WTC11 (cell line): ENCODE results near the gene GGNBP2. TPM values are rescaled to one million over a fixed set of nuclear protein-coding genes. Genes with fewer than 3 reads are reported as not detected.

Experiments
- ATAC-seq: fragments of 200-7000 bp; cut with Tn5 transposase; 2 replicates; pipeline ENCODE4 v1.10.0; 2021; ENCODE audit warnings: mild to moderate bottlenecking, moderate library complexity
- CTCF ChIA-PET: fragments of 300-600 bp; sonication (Branson Sonifier 250); formaldehyde crosslinking; loops from one replicate; lab custom pipeline; 2021; ENCODE audit warnings: antibody characterized with exemption; lab: Charles Lee
- POLR2A ChIA-PET: fragments of 350-600 bp; sonication (Branson Sonifier 250); formaldehyde crosslinking; loops from one replicate; lab custom pipeline; 2021; ENCODE audit warnings: antibody characterized with exemption; lab: Charles Lee
- DNase-seq: peaks from one replicate; pipeline ENCODE4 v3.0.0; 2021; ENCODE audit warnings: low spot score
- H3K27ac Mint-ChIP-seq: 2 replicates; pipeline ENCODE4 v1.8.0; 2021; ENCODE audit warnings: mixed read lengths
- H3K27me3 Mint-ChIP-seq: 2 replicates; pipeline ENCODE4 v1.8.0; 2021; ENCODE audit warnings: low read depth, mild to moderate bottlenecking, moderate library complexity, mixed read lengths
- H3K36me3 Mint-ChIP-seq: 2 replicates; pipeline ENCODE4 v1.8.0; 2021; ENCODE audit warnings: mixed read lengths
- H3K4me1 Mint-ChIP-seq: 2 replicates; pipeline ENCODE4 v1.8.0; 2022; ENCODE audit warnings: mixed read lengths
- H3K4me3 Mint-ChIP-seq: 2 replicates; pipeline ENCODE4 v1.8.0; 2021; ENCODE audit warnings: mild to moderate bottlenecking, moderate library complexity, mixed read lengths
- H3K9me3 Mint-ChIP-seq: 2 replicates; pipeline ENCODE4 v1.8.0; 2021; ENCODE audit warnings: mixed read lengths
- EMX1 ChIP-seq: fragments of 250-450 bp; sonication (Bioruptor Pico); IDR thresholded peaks from 2 replicates; pipeline ENCODE4 v1.8.0; 2021; ENCODE audit warnings: mild to moderate bottlenecking
- ESRRA ChIP-seq: sonication (generic); formaldehyde crosslinking; IDR thresholded peaks from 2 replicates; pipeline ENCODE4 v1.8.1; 2022; ENCODE audit warnings: mild to moderate bottlenecking, missing genetic modification reagents, borderline replicate concordance
- FOXK1 ChIP-seq: sonication (generic); formaldehyde crosslinking; IDR thresholded peaks from 2 replicates; pipeline ENCODE4 v1.8.0; 2022; ENCODE audit warnings: mild to moderate bottlenecking, moderate library complexity, missing genetic modification reagents
- FOXP1 ChIP-seq: sonication (generic); formaldehyde crosslinking; IDR thresholded peaks from 2 replicates; pipeline ENCODE4 v1.8.0; 2022; ENCODE audit warnings: missing genetic modification reagents, mild to moderate bottlenecking, moderate library complexity, borderline replicate concordance
- IRF2 ChIP-seq: sonication (generic); formaldehyde crosslinking; IDR thresholded peaks from 2 replicates; pipeline ENCODE4 v1.8.0; 2022; ENCODE audit warnings: low read depth, missing genetic modification reagents, borderline replicate concordance
- NFATC4 ChIP-seq: fragments of 250-450 bp; sonication (Bioruptor Pico); IDR thresholded peaks from 2 replicates; pipeline ENCODE4 v1.9.0; 2021; ENCODE audit warnings: mild to moderate bottlenecking
- NFYB ChIP-seq: sonication (generic); formaldehyde crosslinking; conservative IDR thresholded peaks from 2 replicates; pipeline ENCODE4 v1.8.0; 2022; ENCODE audit warnings: low read depth, missing genetic modification reagents
- NR1H2 ChIP-seq: sonication (generic); formaldehyde crosslinking; IDR thresholded peaks from 2 replicates; pipeline ENCODE4 v1.9.0; 2021; ENCODE audit warnings: mild to moderate bottlenecking, moderate library complexity, missing genetic modification reagents
- OVOL2 ChIP-seq: fragments of 250-450 bp; sonication (Bioruptor Pico); IDR thresholded peaks from 2 replicates; pipeline ENCODE4 v1.9.0; 2021; ENCODE audit warnings: mild to moderate bottlenecking, borderline replicate concordance
- RORB ChIP-seq: fragments of 250-450 bp; sonication (Bioruptor Pico); IDR thresholded peaks from 2 replicates; pipeline ENCODE4 v1.9.0; 2021; ENCODE audit warnings: mild to moderate bottlenecking
- SMAD3 ChIP-seq: sonication (generic); formaldehyde crosslinking; IDR thresholded peaks from 2 replicates; pipeline ENCODE4 v1.8.0; 2022; ENCODE audit warnings: missing genetic modification reagents, mild to moderate bottlenecking, borderline replicate concordance
- SMAD4 ChIP-seq: sonication (generic); formaldehyde crosslinking; IDR thresholded peaks from 2 replicates; pipeline ENCODE4 v1.8.0; 2022; ENCODE audit warnings: mild to moderate bottlenecking, missing genetic modification reagents
- TCF7 ChIP-seq: sonication (generic); formaldehyde crosslinking; IDR thresholded peaks from 2 replicates; pipeline ENCODE4 v1.8.0; 2022; ENCODE audit warnings: mild to moderate bottlenecking, low read depth, missing genetic modification reagents, moderate library complexity
- ZBTB21 ChIP-seq: sonication (generic); formaldehyde crosslinking; IDR thresholded peaks from 2 replicates; pipeline ENCODE4 v1.8.1; 2023; ENCODE audit warnings: mild to moderate bottlenecking, missing genetic modification reagents, borderline replicate concordance
- ZNF219 ChIP-seq: sonication (generic); formaldehyde crosslinking; IDR thresholded peaks from 2 replicates; pipeline ENCODE4 v1.8.0; 2023; ENCODE audit warnings: missing genetic modification reagents, mild to moderate bottlenecking, borderline replicate concordance
- ZNF263 ChIP-seq: sonication (generic); formaldehyde crosslinking; IDR thresholded peaks from 2 replicates; pipeline ENCODE4 v1.8.1; 2022; ENCODE audit warnings: low read depth, mild to moderate bottlenecking, moderate library complexity, missing genetic modification reagents
- ZNF317 ChIP-seq: sonication (generic); formaldehyde crosslinking; IDR thresholded peaks from 2 replicates; pipeline ENCODE4 v1.8.1; 2023; ENCODE audit warnings: low read depth, mild to moderate bottlenecking, moderate library complexity, missing genetic modification reagents, borderline replicate concordance
- ZNF416 ChIP-seq: fragments of 250-450 bp; sonication (Bioruptor Pico); IDR thresholded peaks from 2 replicates; pipeline ENCODE4 v1.9.0; 2021; ENCODE audit warnings: mild to moderate bottlenecking, inconsistent platforms
- total RNA-seq: library from RNA; stranded (reverse); gene quantifications from 3 replicates; pipeline ENCODE4 v1.2.3, GENCODE V29; 2021
- TF ChIP-seq, protein P1 (sequence below): sonication (generic); formaldehyde crosslinking; IDR thresholded peaks from 2 replicates; pipeline ENCODE4 v1.8.1; 2022; ENCODE audit warnings: mild to moderate bottlenecking, moderate library complexity, missing genetic modification reagents
- TF ChIP-seq, protein P2 (sequence below): sonication (generic); formaldehyde crosslinking; IDR thresholded peaks from 2 replicates; pipeline ENCODE4 v1.8.1; 2023; ENCODE audit warnings: mild to moderate bottlenecking, missing genetic modification reagents
- TF ChIP-seq, protein P3 (sequence below): fragments of 250-450 bp; sonication (Bioruptor Pico); IDR thresholded peaks from 2 replicates; pipeline ENCODE4 v2.1.2; 2022; ENCODE audit warnings: mild to moderate bottlenecking, moderate library complexity
- TF ChIP-seq, protein P4 (sequence below): sonication (generic); formaldehyde crosslinking; IDR thresholded peaks from 2 replicates; pipeline ENCODE4 v1.8.0; 2022; ENCODE audit warnings: mild to moderate bottlenecking, missing genetic modification reagents
- TF ChIP-seq, protein P5 (sequence below): sonication (generic); formaldehyde crosslinking; IDR thresholded peaks from 2 replicates; pipeline ENCODE4 v1.8.0; 2022; ENCODE audit warnings: missing genetic modification reagents
- TF ChIP-seq, protein P6 (sequence below): fragments of 250-450 bp; sonication (Bioruptor Pico); IDR thresholded peaks from 2 replicates; pipeline ENCODE4 v1.8.0; 2021; ENCODE audit warnings: mild to moderate bottlenecking
- TF ChIP-seq, protein P7 (sequence below): sonication (generic); formaldehyde crosslinking; IDR thresholded peaks from 2 replicates; pipeline ENCODE4 v1.8.0; 2023; ENCODE audit warnings: missing genetic modification reagents

The GGNBP2 gene
- total RNA-seq, 1 experiment from 2014 or later = 49.6 TPM

DNA sequence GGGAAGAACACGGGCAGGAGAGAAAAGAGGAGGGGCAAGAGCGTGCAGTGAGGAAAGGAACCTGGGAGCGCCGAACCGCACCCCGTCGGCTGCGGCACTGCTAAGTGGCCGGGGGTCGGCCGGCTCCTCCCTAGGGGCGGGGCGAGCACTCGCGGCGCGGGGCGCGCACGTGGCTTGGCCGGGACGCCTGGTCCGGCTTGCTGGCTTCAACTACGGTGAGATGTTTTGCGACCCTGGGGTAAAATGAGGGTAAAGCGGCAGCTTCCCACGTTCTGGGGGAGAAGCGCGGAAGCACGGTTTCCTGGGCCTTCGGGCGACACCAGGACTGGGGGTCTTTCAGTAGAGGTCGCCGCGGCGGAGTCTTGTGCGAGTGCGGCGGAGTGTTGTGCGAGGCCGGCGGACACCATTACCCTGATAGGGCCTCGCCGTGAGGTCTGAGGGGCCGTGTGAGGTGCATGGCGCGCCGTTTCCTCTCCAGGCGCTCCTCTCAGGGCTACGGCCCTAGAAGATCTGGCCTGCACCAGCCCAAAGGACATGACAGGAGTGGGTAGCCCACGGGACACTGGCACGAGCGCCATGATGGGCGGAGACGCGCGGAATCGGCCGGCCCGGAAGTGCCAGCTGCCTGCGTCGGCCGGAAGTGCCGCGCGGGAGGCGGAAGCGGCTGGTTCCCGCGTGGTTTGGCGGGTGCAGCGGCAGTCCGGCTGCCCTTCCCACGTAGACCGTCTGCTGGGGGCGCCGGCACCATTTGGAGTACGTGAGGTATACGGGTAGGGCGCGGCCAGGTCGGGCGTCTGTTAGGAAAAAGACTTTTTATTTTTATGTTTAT, 9.7 kb upstream of the GGNBP2 start, which contains the start of the genes MYO19 and PIGW:
Gene MYO19 (minus strand): TSS at position 29 of the 829 bp plus-strand sequence. CDS start 2,330 bp downstream, outside the sequence.
Gene PIGW (plus strand): TSS at position 148 of the 829 bp plus-strand sequence. CDS start 2,115 bp downstream, outside the sequence.
- no peaks in the 10 kb centered on the region for H3K27me3 Mint-ChIP-seq
- CTCF ChIA-PET = interaction anchor here (0.6 to 3.0 kb wide), 11 partner anchors 11 to 726 kb away, joined by 3 to 40 read pairs (median 4); partner anchors contain the start of genes GGNBP2, TAF15 and ZNHIT3
- POLR2A ChIA-PET = interaction anchor here (1.2 to 2.7 kb wide), 3 partner anchors 10 to 57 kb away, joined by 5 to 37 read pairs (median 6); partner anchors contain the start of genes DHRS11 and GGNBP2
- peak; percentile 91 for DNase-seq
- ATAC-seq = peak; percentile 90
- peak within 1 kb of the TSS; percentile 98 for H3K27ac Mint-ChIP-seq
- H3K9me3 Mint-ChIP-seq = no peaks in the 10 kb centered on the region
- H3K4me3 Mint-ChIP-seq = peak within 1 kb of the TSS; percentile 95
- peaks cover 13% of the 10 kb centered on the region for H3K4me1 Mint-ChIP-seq
- H3K36me3 Mint-ChIP-seq = peaks cover 39% of the 10 kb centered on the region
- 0 out of 2 replicates have a peak, but pooled peaks have one; percentile 79 for TF ChIP-seq IRF2 (CRISPR knock-in tag)
- no peak for TF ChIP-seq NFATC4 (CRISPR knock-in tag)
- peak; percentile 82 for TF ChIP-seq TCF7 (CRISPR knock-in tag)
- peak; percentile 73 for TF ChIP-seq SMAD3 (CRISPR knock-in tag)
- TF ChIP-seq, protein P1, sequence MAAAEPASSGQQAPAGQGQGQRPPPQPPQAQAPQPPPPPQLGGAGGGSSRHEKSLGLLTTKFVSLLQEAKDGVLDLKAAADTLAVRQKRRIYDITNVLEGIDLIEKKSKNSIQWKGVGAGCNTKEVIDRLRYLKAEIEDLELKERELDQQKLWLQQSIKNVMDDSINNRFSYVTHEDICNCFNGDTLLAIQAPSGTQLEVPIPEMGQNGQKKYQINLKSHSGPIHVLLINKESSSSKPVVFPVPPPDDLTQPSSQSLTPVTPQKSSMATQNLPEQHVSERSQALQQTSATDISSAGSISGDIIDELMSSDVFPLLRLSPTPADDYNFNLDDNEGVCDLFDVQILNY = 0 out of 2 replicates have a peak, but pooled peaks have one; percentile 57
- TF ChIP-seq ZBTB21 (CRISPR knock-in tag) = 0 out of 2 replicates have a peak, but pooled peaks have one; percentile 57
- 0 out of 2 replicates have a peak, but pooled peaks have one; percentile 17 for TF ChIP-seq ZNF416
- TF ChIP-seq, protein P2, sequence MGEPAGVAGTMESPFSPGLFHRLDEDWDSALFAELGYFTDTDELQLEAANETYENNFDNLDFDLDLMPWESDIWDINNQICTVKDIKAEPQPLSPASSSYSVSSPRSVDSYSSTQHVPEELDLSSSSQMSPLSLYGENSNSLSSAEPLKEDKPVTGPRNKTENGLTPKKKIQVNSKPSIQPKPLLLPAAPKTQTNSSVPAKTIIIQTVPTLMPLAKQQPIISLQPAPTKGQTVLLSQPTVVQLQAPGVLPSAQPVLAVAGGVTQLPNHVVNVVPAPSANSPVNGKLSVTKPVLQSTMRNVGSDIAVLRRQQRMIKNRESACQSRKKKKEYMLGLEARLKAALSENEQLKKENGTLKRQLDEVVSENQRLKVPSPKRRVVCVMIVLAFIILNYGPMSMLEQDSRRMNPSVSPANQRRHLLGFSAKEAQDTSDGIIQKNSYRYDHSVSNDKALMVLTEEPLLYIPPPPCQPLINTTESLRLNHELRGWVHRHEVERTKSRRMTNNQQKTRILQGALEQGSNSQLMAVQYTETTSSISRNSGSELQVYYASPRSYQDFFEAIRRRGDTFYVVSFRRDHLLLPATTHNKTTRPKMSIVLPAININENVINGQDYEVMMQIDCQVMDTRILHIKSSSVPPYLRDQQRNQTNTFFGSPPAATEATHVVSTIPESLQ (CRISPR knock-in tag) = no peak
- TF ChIP-seq, protein P3, sequence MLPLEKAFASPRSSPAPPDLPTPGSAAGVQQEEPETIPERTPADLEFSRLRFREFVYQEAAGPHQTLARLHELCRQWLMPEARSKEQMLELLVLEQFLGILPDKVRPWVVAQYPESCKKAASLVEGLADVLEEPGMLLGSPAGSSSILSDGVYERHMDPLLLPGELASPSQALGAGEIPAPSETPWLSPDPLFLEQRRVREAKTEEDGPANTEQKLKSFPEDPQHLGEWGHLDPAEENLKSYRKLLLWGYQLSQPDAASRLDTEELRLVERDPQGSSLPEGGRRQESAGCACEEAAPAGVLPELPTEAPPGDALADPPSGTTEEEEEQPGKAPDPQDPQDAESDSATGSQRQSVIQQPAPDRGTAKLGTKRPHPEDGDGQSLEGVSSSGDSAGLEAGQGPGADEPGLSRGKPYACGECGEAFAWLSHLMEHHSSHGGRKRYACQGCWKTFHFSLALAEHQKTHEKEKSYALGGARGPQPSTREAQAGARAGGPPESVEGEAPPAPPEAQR = no peak
- TF ChIP-seq FOXK1 (CRISPR knock-in tag) = peak; percentile 75
- no peak for TF ChIP-seq ZNF263
- TF ChIP-seq, protein P4, sequence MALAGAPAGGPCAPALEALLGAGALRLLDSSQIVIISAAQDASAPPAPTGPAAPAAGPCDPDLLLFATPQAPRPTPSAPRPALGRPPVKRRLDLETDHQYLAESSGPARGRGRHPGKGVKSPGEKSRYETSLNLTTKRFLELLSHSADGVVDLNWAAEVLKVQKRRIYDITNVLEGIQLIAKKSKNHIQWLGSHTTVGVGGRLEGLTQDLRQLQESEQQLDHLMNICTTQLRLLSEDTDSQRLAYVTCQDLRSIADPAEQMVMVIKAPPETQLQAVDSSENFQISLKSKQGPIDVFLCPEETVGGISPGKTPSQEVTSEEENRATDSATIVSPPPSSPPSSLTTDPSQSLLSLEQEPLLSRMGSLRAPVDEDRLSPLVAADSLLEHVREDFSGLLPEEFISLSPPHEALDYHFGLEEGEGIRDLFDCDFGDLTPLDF (CRISPR knock-in tag) = 0 out of 2 replicates have a peak, but pooled peaks have one; percentile 23
- TF ChIP-seq NFYB (CRISPR knock-in tag) = 0 out of 2 replicates have a peak, but pooled peaks have one; percentile 24
- TF ChIP-seq NR1H2 (CRISPR knock-in tag) = no peak
- TF ChIP-seq RORB (CRISPR knock-in tag) = no peak
- TF ChIP-seq SMAD4 = 0 out of 2 replicates have a peak, but pooled peaks have one; percentile 18
- peak; percentile 78; the same call in 1 of the 2 replicates for TF ChIP-seq ESRRA
- no peak for TF ChIP-seq OVOL2
- TF ChIP-seq, protein P5, sequence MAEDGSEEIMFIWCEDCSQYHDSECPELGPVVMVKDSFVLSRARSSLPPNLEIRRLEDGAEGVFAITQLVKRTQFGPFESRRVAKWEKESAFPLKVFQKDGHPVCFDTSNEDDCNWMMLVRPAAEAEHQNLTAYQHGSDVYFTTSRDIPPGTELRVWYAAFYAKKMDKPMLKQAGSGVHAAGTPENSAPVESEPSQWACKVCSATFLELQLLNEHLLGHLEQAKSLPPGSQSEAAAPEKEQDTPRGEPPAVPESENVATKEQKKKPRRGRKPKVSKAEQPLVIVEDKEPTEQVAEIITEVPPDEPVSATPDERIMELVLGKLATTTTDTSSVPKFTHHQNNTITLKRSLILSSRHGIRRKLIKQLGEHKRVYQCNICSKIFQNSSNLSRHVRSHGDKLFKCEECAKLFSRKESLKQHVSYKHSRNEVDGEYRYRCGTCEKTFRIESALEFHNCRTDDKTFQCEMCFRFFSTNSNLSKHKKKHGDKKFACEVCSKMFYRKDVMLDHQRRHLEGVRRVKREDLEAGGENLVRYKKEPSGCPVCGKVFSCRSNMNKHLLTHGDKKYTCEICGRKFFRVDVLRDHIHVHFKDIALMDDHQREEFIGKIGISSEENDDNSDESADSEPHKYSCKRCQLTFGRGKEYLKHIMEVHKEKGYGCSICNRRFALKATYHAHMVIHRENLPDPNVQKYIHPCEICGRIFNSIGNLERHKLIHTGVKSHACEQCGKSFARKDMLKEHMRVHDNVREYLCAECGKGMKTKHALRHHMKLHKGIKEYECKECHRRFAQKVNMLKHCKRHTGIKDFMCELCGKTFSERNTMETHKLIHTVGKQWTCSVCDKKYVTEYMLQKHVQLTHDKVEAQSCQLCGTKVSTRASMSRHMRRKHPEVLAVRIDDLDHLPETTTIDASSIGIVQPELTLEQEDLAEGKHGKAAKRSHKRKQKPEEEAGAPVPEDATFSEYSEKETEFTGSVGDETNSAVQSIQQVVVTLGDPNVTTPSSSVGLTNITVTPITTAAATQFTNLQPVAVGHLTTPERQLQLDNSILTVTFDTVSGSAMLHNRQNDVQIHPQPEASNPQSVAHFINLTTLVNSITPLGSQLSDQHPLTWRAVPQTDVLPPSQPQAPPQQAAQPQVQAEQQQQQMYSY (CRISPR knock-in tag) = no peak
- TF ChIP-seq, protein P6, sequence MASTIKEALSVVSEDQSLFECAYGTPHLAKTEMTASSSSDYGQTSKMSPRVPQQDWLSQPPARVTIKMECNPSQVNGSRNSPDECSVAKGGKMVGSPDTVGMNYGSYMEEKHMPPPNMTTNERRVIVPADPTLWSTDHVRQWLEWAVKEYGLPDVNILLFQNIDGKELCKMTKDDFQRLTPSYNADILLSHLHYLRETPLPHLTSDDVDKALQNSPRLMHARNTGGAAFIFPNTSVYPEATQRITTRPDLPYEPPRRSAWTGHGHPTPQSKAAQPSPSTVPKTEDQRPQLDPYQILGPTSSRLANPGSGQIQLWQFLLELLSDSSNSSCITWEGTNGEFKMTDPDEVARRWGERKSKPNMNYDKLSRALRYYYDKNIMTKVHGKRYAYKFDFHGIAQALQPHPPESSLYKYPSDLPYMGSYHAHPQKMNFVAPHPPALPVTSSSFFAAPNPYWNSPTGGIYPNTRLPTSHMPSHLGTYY = no peak
- TF ChIP-seq FOXP1 = peak; percentile 87
- no peak for TF ChIP-seq ZNF317 (CRISPR knock-in tag)
- TF ChIP-seq, protein P7, sequence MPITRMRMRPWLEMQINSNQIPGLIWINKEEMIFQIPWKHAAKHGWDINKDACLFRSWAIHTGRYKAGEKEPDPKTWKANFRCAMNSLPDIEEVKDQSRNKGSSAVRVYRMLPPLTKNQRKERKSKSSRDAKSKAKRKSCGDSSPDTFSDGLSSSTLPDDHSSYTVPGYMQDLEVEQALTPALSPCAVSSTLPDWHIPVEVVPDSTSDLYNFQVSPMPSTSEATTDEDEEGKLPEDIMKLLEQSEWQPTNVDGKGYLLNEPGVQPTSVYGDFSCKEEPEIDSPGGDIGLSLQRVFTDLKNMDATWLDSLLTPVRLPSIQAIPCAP (CRISPR knock-in tag) = 0 out of 2 replicates have a peak, but pooled peaks have one; percentile 6
- TF ChIP-seq EMX1 (CRISPR knock-in tag) = no peak
- peak; percentile 90; the same call in 1 of the 2 replicates for TF ChIP-seq ZNF219 (CRISPR knock-in tag)
